ENCODE measurements around the gene ZNFX1.
"Not testable (repeated sequence)": the region's sequence is repeated elsewhere in the genome, so short reads cannot be mapped to it uniquely, and the experiment has no call there.

Gene ZNFX1

DNA sequence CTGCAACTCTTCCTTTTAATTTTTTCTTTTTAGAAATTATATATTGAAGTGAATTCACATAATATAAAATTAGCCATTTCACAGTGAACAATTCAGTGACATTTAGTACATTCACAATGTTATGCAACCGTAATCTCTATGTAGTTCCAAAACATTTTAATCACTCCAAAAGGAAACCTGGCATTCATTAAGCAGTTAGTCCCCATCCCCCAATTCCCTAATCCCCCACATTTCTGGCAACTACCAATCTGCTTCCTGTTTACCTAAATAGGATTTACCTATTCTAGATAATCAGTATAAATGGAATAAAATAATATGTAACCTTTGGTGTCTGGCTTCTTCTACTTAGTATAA lies 67.1 kb downstream of the ZNFX1 start:
- no peak for DNase-seq (ENCODE audit: low spot score)
- in situ Hi-C loops (cut with MboI; ENCODE audit: low pct_unique_long_range_greater_than_20kb, low sequenced_read_pairs, unreplicated experiment): no loop called here
- TF ChIP-seq, protein P1, sequence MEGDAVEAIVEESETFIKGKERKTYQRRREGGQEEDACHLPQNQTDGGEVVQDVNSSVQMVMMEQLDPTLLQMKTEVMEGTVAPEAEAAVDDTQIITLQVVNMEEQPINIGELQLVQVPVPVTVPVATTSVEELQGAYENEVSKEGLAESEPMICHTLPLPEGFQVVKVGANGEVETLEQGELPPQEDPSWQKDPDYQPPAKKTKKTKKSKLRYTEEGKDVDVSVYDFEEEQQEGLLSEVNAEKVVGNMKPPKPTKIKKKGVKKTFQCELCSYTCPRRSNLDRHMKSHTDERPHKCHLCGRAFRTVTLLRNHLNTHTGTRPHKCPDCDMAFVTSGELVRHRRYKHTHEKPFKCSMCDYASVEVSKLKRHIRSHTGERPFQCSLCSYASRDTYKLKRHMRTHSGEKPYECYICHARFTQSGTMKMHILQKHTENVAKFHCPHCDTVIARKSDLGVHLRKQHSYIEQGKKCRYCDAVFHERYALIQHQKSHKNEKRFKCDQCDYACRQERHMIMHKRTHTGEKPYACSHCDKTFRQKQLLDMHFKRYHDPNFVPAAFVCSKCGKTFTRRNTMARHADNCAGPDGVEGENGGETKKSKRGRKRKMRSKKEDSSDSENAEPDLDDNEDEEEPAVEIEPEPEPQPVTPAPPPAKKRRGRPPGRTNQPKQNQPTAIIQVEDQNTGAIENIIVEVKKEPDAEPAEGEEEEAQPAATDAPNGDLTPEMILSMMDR (IDR thresholded peaks at IDR 0.05; ENCODE audit: extremely low read depth, insufficient read depth, missing control alignments): no peak

DNA sequence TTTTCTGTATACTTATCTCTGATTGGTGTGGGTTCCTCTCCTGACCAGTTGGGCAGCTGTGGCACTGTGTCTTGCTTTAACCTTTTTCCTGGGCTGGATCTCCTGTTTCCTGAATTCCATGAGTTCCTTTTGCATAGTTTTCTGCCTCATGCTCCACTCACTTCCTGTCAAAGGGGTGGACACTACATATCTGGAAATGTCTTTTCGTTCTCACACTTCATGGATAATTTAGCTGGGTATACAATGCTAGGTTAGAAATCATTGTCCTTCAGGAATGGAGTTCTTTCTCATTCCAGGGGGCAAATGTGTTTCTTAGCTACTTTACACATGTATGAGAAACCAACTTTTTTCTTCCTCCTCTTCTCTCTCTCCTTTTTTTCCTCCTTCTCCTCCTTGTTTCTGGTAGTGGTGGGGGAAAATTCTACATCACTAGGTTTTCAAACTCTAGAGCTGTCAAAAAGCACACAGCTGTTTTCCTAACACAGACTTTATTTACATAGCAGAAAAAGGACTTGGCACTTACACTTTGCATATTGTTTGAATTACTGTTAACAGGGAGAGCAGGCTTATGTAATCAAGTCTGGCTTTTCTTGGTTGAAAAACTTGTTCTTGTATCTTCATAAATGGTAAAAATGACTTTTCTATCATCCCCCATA lies 67.6 kb downstream of the ZNFX1 start:
- no peak for DNase-seq (ENCODE audit: low spot score)
- in situ Hi-C loops (cut with MboI; ENCODE audit: low pct_unique_long_range_greater_than_20kb, low sequenced_read_pairs, unreplicated experiment): no loop called here
- TF ChIP-seq, protein P1 (IDR thresholded peaks at IDR 0.05; ENCODE audit: extremely low read depth, insufficient read depth, missing control alignments): no peak

DNA sequence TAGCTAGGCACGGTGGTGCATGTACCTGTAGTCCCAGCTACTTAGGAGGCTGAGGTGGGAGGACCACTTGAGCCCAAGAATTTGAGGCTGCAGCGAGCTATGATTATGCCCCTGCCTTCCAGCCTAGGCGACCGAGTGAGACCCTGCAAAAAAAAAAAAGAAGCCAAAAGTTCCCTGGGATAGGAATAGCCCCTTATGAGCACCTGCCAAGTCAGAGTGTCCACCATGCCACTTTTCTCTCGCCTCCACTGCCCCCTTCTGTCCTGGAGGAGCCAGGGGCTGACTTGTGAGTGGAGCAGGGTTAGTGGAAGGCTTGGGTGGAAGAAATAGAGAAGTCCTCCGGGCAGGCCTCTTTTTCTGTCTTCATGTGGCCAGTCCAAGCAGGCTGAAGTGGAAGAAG lies 70.8 kb downstream of the ZNFX1 start:
- in situ Hi-C loops (cut with MboI; ENCODE audit: low pct_unique_long_range_greater_than_20kb, low sequenced_read_pairs, unreplicated experiment): no loop called here
- TF ChIP-seq, protein P1 (IDR thresholded peaks at IDR 0.05; ENCODE audit: extremely low read depth, insufficient read depth, missing control alignments): peak; percentile 57
- no peak for DNase-seq (ENCODE audit: low spot score)

DNA sequence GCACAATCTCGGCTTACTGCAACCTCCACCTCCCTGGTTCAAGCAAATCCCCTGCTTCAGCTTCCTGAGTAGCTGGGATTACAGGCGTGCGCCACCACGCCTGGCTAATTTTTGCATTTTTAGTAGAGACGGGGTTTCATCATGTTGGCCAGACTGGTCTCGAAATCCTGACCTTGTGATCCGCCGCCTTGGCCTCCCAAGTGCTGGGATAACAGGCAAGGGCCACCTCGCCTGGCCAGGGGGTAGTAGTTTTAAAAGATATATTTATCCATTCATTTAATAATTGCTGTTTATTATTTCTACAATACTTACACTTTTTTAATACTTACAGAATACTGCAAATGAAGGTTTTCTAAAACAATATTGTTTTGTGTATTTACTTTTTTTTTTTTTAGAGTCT lies 74.1 kb downstream of the ZNFX1 start:
- in situ Hi-C loops (cut with MboI; ENCODE audit: low pct_unique_long_range_greater_than_20kb, low sequenced_read_pairs, unreplicated experiment): no loop called here
- DNase-seq (ENCODE audit: low spot score): no peak
- TF ChIP-seq, protein P1 (IDR thresholded peaks at IDR 0.05; ENCODE audit: extremely low read depth, insufficient read depth, missing control alignments): no peak

DNA sequence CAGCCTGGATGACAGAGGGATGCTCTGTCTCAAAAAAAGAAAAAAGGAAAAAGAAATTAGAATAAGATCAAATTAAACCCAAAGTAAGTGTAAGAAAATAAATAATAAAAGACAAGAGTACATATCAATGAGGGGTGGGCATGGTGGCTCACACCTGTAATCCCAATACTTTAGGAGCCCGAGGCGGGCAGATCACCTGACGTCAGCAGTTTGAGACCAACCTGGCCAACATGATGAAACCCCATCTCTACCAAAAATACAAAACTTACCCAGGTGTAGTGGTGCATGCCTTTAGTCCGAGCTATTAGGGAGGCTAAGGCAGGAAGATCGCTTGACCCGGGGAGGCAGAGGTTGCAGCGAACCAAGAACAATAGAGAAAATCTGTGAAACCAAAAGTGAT lies 74.8 kb downstream of the ZNFX1 start:
- TF ChIP-seq, protein P1 (IDR thresholded peaks at IDR 0.05; ENCODE audit: extremely low read depth, insufficient read depth, missing control alignments): no peak
- no peak for DNase-seq (ENCODE audit: low spot score)
- in situ Hi-C loops (cut with MboI; ENCODE audit: low pct_unique_long_range_greater_than_20kb, low sequenced_read_pairs, unreplicated experiment): no loop called here

DNA sequence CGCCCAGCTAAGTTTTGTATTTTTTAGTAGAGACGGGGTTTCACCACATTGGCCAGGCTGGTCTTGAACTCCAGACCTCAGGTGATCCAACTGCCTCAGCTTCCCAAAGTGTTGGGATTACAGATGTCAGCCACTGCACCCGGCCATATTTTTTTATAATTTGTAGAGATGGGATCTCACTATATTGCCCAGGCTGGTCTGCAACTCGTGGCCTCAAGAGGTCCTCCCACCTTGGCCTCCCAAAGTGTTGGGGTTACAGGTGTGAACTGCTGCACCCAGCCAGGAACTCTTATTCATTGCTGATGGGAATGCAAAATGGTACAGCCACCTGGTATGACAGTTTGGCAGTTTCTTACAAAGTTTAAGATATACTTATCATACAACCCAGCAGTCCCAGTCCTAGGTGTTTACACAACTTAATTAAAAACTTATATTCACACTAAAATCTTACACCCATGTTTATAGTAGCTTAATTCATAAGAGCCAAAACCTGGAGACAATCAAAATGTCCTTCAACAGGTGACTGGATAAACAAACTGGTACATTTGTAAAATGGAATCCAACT lies 78.0 kb downstream of the ZNFX1 start:
- no peak for DNase-seq (ENCODE audit: low spot score)
- TF ChIP-seq, protein P1 (IDR thresholded peaks at IDR 0.05; ENCODE audit: extremely low read depth, insufficient read depth, missing control alignments): no peak
- in situ Hi-C loops (cut with MboI; ENCODE audit: low pct_unique_long_range_greater_than_20kb, low sequenced_read_pairs, unreplicated experiment): no loop called here

DNA sequence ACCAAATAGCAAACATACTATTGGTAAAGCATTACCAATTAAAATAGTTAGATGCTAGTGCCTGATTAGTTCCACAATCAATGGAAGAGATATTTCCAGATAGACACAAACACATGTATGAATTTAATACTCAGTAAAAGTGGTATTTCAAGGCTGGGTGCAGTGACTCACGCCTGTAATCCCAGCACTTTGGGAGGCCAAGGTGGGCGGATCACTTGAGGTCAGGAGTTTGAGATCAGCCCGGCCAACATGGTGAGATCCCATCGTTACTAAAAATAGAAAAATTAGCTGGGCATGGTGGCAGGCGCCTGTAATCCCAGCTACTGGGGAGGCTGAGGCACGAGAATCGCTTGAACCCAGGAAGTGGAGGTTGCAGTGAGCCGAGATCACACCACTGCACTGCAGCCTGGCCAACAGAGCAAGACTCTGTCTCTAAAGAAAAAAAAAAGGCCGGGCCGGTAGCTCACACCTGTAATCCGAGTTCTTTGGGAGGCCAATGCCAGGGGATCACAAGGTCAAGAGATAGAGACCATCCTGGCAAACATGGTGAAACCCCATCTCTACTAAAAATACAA lies 84.8 kb downstream of the ZNFX1 start:
- in situ Hi-C loops (cut with MboI; ENCODE audit: low pct_unique_long_range_greater_than_20kb, low sequenced_read_pairs, unreplicated experiment): not testable (repeated sequence)

More for the DNA sequence above, 84.8 kb downstream of the ZNFX1 start:
- DNase-seq (ENCODE audit: low spot score): not testable (repeated sequence)

Data from GM13977 (cell line).